MM.1S (cell line): ENCODE data around the gene TSPAN11.

Experiments used
- DNase-seq: peaks from one replicate; pipeline ENCODE4 v3.0.0-alpha.2; 2015
- H2AFZ ChIP-seq: fragments of 300-600 bp; sonication (generic); 2 replicates; pipeline ENCODE4 v1.6.0; 2016; ENCODE audit warnings: antibody characterized with exemption, low read length
- H3F3A ChIP-seq: fragments of 300-600 bp; sonication (generic); 2 replicates; pipeline ENCODE4 v1.6.1; 2016; ENCODE audit warnings: mild to moderate bottlenecking, antibody characterized with exemption, low read length, moderate library complexity, mixed read lengths; ENCODE audit not compliant: insufficient read depth
- H3K27ac ChIP-seq: fragments of 300-600 bp; sonication (generic); 2 replicates; pipeline ENCODE4 v1.5.1; 2016; ENCODE audit warnings: mild to moderate bottlenecking, low read length
- H3K27me3 ChIP-seq: fragments of 300-600 bp; sonication (generic); replicated peaks from 2 replicates; pipeline ENCODE4 v1.6.0; 2016; ENCODE audit warnings: low read length; ENCODE audit not compliant: insufficient read depth
- H3K36me3 ChIP-seq: fragments of 300-600 bp; sonication (generic); replicated peaks from 2 replicates; pipeline ENCODE4 v1.6.1; 2016; ENCODE audit warnings: mild to moderate bottlenecking, low read length, mixed read lengths; ENCODE audit not compliant: insufficient read depth
- H3K4me1 ChIP-seq: fragments of 300-600 bp; sonication (generic); 2 replicates; pipeline ENCODE4 v1.6.1; 2016; ENCODE audit warnings: low read length, mixed read lengths
- H3K4me2 ChIP-seq: fragments of 300-600 bp; sonication (generic); 2 replicates; pipeline ENCODE4 v1.6.0; 2016; ENCODE audit warnings: low read depth, low read length
- H3K4me3 ChIP-seq: fragments of 300-600 bp; sonication (generic); 2 replicates; pipeline ENCODE4 v1.5.1; 2016; ENCODE audit warnings: low read length, mixed read lengths
- H3K79me2 ChIP-seq: fragments of 300-600 bp; sonication (generic); 2 replicates; pipeline ENCODE4 v1.6.1; 2016; ENCODE audit warnings: mixed run types, low read length, mixed read lengths
- H3K9ac ChIP-seq: fragments of 300-600 bp; sonication (generic); 2 replicates; pipeline ENCODE4 v1.6.1; 2016; ENCODE audit warnings: low read length, mixed read lengths
- H3K9me2 ChIP-seq: fragments of 300-600 bp; sonication (generic); replicated peaks from 2 replicates; pipeline ENCODE4 v1.6.1; 2016; ENCODE audit warnings: mild to moderate bottlenecking, low read length, mixed read lengths; ENCODE audit not compliant: insufficient read depth
- H3K9me3 ChIP-seq: fragments of 300-600 bp; sonication (generic); replicated peaks from 2 replicates; pipeline ENCODE4 v1.6.1; 2016; ENCODE audit warnings: mild to moderate bottlenecking, low read length, mixed read lengths; ENCODE audit not compliant: insufficient read depth
- H4K20me1 ChIP-seq: fragments of 300-600 bp; sonication (generic); 2 replicates; pipeline ENCODE4 v1.6.1; 2016; ENCODE audit warnings: mild to moderate bottlenecking, low read length, moderate library complexity, mixed read lengths; ENCODE audit not compliant: insufficient read depth
- EZH2 ChIP-seq: fragments of 300-600 bp; sonication (generic); optimal IDR thresholded peaks from 2 replicates; pipeline ENCODE3; 2017; ENCODE audit warnings: low read depth, mild to moderate bottlenecking, antibody characterized with exemption, low read length, mixed read lengths
- EZH2phosphoT487 ChIP-seq: fragments of 300-600 bp; sonication (generic); IDR thresholded peaks from 2 replicates; pipeline ENCODE4 v1.6.1; 2018; ENCODE audit warnings: antibody characterized with exemption, low read length
- TF ChIP-seq, protein P1 (sequence below): fragments of 300-600 bp; sonication (generic); IDR thresholded peaks from 2 replicates; pipeline ENCODE4 v1.5.1; 2016; ENCODE audit warnings: antibody characterized with exemption, low read length, mixed read lengths

Gene TSPAN11

GRCh38 chr12:31005944-31006361 is 79.4 kb downstream of the TSPAN11 start:
- no peak overlapping the region for H3K9ac ChIP-seq

GRCh38 chr12:31006416-31007152 is 80.0 kb downstream of the TSPAN11 start:
- Histone ChIP-seq H3K9ac (no peak overlapping the region), H3K4me1 (no peaks in the 10 kb centered on the region), H3K27ac (no peak overlapping the region), H3K9me2 (no peaks in the 10 kb centered on the region), H3K9me3 (no peaks in the 10 kb centered on the region), H3K27me3 (no peaks in the 10 kb centered on the region), H3F3A (no peaks in the 10 kb centered on the region), H2AFZ (no peak overlapping the region), H3K4me3 (no peak overlapping the region), H3K79me2 (no peaks in the 10 kb centered on the region), H3K36me3 (no peaks in the 10 kb centered on the region), H3K4me2 (no peak overlapping the region), H4K20me1 (no peaks in the 10 kb centered on the region)
- TF ChIP-seq EZH2 (no peak), EZH2phosphoT487 (no peak)
- TF ChIP-seq, protein P1, sequence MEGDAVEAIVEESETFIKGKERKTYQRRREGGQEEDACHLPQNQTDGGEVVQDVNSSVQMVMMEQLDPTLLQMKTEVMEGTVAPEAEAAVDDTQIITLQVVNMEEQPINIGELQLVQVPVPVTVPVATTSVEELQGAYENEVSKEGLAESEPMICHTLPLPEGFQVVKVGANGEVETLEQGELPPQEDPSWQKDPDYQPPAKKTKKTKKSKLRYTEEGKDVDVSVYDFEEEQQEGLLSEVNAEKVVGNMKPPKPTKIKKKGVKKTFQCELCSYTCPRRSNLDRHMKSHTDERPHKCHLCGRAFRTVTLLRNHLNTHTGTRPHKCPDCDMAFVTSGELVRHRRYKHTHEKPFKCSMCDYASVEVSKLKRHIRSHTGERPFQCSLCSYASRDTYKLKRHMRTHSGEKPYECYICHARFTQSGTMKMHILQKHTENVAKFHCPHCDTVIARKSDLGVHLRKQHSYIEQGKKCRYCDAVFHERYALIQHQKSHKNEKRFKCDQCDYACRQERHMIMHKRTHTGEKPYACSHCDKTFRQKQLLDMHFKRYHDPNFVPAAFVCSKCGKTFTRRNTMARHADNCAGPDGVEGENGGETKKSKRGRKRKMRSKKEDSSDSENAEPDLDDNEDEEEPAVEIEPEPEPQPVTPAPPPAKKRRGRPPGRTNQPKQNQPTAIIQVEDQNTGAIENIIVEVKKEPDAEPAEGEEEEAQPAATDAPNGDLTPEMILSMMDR = no peak
- no peak for DNase-seq

More at GRCh38 chr12:31005944-31006361, 79.4 kb downstream of the TSPAN11 start:
- Histone ChIP-seq H3K4me2 (no peak overlapping the region), H3K27me3 (no peaks in the 10 kb centered on the region), H4K20me1 (no peaks in the 10 kb centered on the region), H3K36me3 (no peaks in the 10 kb centered on the region), H2AFZ (no peak overlapping the region), H3K27ac (no peak overlapping the region), H3K4me1 (no peaks in the 10 kb centered on the region), H3K9me2 (no peaks in the 10 kb centered on the region), H3K9me3 (no peaks in the 10 kb centered on the region), H3K79me2 (no peaks in the 10 kb centered on the region), H3K4me3 (no peak overlapping the region), H3F3A (no peaks in the 10 kb centered on the region)
- DNase-seq = no peak
- TF ChIP-seq EZH2phosphoT487 (no peak), EZH2 (no peak)
- TF ChIP-seq, protein P1 = no peak

- TF ChIP-seq, protein P1 = no peak
- no peak for TF ChIP-seq EZH2
- TF ChIP-seq EZH2phosphoT487 = no peak
- Histone ChIP-seq H3F3A (no peaks in the 10 kb centered on the region), H3K4me3 (no peak overlapping the region), H3K27me3 (no peaks in the 10 kb centered on the region), H2AFZ (no peak overlapping the region), H3K27ac (no peak overlapping the region), H3K36me3 (no peaks in the 10 kb centered on the region), H3K79me2 (no peaks in the 10 kb centered on the region), H3K9me2 (no peaks in the 10 kb centered on the region), H3K4me1 (no peaks in the 10 kb centered on the region), H4K20me1 (no peaks in the 10 kb centered on the region), H3K4me2 (no peak overlapping the region), H3K9me3 (no peaks in the 10 kb centered on the region), H3K9ac (no peak overlapping the region)
- no peak for DNase-seq
These were observed 80.6 kb downstream of the TSPAN11 start for GRCh38 chr12:31007153-31007495.
